COLO829 (cell line): ENCODE results near the gene LPCAT4.

Experiments used
- DNase-seq: peaks from one replicate; pipeline ENCODE4 v3.0.0; 2012; ENCODE audit warnings: low spot score

LPCAT4 gene

GRCh38 chr15:34336991-34337556, 29.9 kb downstream of the LPCAT4 start:
- no peak for DNase-seq

DNA sequence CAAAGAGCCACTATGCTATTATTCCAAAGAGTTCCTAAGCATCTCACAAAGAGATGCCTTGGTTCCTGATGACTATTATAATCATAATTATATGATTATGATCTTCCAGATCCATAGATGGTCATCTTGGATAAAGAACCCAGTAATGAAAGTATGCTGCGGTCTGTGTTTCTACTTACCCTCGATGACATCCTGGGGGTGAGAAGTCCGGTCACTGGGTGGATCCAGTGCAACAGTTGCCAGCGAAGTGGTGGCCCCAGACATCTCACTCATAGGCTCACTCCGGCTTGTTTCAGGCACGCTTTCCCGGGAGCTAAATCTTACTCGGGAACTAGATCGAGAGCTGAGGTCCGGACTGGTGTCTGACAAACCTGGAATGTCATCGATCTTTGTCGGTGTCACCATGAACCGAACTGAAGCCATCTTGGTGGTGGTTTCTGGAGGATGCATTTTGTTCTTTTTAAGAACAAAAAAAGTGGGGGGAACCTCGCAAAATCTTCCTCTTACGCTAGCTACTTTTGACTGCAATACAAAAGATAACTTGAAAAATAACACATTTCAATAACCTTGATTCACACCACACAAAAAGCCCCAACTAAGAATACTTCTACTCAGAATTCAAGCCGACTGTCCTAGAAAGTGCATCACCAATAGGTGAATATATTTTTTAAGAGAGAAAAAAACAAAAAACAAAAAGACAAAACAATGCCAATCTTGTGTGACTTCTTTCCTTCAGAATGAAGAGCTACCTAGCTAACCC, 30.6 kb downstream of the LPCAT4 start:
- DNase-seq = no peak

GRCh38 chr15:34335176-34336032, 31.6 kb downstream of the LPCAT4 start:
- DNase-seq = no peak

GRCh38 chr15:34334672-34335071, 32.3 kb downstream of the LPCAT4 start:
- DNase-seq = no peak

DNA sequence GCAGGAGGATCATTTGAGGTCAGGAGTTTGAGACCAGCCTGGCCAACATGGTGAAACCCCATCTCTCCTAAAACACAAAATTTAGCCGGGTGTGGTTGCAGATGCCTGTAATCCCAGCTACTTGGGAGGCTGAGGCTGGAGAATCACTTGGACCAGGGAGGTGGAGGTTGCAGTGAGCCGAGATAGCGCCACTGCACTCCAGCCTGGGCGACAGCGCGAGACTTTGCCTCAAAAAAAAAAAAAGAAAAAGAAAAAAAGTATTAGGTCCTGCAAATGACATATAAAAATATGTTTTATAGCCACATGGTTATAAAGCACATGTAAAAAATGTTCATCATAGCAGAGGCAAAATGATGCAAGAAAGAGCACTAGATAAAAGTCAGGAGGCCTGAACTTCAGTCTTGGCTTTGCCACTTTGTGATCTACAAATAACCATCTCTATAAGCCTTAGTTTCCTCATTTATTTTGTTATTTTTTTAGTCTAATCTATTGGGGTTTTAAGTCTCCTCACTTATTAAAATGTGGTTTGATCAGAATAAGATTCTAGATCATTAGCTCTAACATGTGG, 34.4 kb downstream of the LPCAT4 start:
- DNase-seq = no peak

DNA sequence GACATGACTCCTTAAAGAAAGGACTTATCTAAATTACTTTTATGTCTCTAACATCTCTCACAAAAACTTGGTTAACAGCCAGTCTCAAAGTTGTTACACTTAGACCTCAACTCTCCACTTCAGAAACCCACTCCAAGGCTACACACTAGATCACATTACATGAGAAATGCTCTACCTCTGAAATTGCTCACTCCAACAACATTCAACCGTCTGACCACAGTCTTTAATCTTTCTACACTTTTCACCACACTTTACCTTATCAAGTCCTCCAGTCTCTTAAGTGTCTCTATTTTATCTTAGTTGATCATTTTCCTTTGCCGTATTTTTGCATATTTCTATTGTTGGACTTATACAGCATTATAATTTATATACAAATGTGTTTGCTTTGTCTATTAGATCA, 35.2 kb downstream of the LPCAT4 start:
- DNase-seq = no peak

GRCh38 chr15:34330279-34330678, 36.7 kb downstream of the LPCAT4 start:
- no peak for DNase-seq

DNA sequence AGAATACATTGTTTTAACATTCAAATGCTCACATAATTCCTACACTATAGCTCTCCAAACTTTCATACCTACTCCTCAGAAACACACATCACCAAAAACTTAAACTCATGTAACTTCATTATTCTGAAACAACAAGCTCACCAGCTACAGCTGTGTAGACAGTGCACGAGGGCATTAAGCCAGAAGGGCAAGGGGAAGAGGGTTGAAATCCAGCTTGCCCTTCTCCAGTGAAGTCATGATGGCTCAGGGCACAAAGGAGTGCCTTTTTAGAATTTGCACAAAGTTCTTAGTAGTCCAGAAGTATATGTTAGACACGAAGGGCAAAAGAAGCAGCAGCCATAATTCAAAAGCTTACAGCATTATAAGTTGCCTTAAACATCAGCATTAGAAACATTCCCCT, 38.0 kb downstream of the LPCAT4 start:
- no peak for DNase-seq

- no peak for DNase-seq
These were observed 39.1 kb downstream of the LPCAT4 start for GRCh38 chr15:34327906-34328305.

DNA sequence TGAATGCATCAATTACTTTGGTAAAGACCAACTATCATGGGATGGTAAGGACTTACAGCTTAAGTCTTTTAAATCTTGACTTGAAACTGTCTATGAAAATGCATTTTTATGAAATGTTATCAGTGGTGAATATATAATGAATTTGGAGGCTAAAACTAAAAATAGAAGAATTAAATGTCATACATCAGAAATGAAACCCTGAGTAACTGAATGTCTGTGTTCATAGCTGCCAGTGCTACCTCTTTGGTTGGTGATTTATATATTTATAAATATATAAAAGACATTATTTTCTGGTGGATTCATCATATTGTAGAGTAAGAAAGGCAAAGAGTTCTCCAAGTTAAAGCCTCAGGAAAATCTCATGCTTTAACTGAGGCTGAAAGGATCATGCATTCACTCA, 41.6 kb downstream of the LPCAT4 start:
- DNase-seq = no peak

DNA sequence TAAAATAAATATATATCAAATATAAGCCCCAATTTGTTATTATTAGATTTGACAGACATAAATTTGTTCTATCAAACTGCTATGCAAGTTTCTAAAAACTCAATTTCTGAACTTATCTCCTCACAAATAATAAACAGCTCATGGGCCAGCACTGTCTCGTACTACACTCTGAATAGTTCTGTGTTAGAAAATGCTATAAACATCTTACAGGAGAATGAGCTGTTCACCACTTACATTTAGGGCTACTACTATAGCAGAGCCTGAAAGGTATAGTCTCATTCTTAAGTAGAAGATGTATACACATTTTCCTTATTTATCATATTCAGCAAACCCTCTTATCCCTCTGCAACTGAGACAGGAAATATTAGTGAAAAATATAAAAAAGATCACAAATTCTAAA, 42.1 kb downstream of the LPCAT4 start:
- DNase-seq = no peak

DNA sequence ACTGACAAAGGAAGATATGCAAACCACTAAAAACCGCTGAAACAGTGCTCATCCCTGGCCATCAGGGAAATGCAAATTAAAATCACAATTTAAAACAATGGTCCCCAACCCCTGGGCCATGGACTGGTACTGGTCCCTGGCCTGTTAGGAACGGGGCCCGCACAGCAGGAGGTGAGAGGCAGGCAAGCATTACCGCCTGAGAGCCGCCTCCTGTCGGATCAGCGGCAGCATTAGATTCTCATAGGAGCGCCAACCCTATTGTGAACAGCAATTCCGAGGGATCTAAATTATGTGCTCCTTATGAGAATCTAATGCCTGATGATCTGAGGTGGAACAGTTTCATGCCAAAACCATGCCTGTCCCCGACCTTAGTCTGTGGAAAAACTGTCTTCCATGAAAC, 43.8 kb downstream of the LPCAT4 start:
- DNase-seq = no peak

DNA sequence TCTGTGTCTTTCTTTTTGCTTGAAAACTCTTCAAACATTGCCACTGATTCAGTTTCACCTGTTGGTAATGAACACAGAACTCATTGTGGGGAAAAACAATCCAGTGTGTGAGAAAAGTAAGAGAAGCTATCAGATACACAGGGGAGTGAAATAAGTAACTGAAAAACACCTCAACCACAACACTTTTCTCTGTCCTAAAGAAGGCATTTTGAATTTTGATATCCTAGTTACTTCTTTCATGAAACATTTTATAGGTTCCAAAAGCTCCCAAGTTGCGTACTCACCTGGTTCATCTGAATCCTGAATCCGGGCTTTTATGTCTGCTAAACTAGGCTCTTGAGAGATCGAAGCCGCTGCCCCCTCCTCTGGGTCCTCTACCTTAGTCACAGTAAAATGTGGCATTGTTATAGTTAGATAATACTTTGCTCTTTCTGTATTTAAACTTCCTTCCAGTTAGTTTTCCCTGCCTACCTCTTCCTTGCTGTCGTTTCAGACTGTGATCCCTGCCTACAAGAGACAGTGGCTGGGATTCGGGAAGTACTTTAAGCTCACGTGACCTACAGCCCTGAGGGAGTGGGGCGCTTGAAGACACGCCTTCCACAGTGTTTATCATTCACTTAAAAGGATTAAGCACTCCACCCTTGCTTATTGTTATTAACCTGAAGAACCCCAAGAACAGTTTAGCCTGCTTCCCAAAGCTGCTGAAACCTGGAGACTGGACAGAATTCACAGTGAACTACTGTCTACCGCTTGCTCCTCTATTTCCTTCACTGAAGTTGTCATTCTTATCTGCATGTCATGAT, 48.5 kb downstream of the LPCAT4 start:
- DNase-seq = no peak

DNA sequence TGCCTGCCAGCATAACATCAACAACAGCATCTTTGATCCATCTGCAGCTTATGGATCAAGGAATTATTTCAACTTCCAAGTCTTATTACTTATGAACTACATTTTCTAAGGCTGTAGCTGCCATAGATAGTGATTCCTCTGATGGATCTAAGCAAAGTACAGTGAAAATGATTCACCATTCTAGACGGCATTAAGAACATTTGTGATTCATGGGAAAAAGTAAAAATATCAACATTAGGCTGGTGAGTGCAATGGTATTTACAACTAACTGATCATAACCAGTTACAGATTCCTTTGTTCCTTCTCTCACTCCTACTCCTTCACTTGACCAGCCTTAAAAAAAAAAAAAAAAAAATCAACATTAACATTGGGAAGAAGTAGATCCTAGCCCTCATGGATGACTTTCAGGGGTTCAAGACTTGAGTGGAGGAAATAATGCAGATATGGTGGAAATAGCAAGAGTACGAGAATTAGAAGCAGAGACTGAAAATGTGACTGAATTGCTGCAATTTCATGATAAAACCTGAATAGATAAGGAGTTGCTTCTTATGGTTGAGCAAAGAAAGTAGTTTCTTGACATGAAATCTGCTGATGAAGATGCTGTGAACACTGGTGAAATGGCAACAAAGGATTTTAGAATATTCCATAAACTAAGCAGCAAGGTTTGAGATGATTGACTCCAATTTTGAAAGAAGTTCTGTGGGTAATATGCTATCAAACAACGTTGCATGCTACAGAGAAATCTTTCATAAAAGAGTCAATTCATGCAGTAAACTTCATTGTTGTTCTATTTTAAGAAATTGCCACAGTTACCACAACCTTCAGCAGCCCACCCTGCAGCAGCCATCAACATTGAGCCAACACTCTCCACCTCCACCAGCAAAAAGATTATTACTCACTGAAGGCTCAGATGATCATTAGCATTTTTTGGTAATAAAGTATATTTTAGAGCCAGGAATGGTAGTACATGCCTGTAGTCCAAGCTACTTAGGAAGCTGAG, 52.2 kb downstream of the LPCAT4 start:
- no peak for DNase-seq

GRCh38 chr15:34311563-34311962, 55.4 kb downstream of the LPCAT4 start:
- no peak for DNase-seq
